HG03469 (cell line): Measurements from ENCODE around the gene C1QTNF8.

Source experiments
- ATAC-seq: cut with Tn5 transposase; IDR thresholded peaks from one replicate; pipeline ENCODE4 v1.9.1; 2021; ENCODE audit warnings: mild to moderate bottlenecking, moderate library complexity, moderate number of reproducible peaks; ENCODE audit not compliant: unreplicated experiment

Gene C1QTNF8

GRCh38 chr16:1079786-1080525, 16.1 kb downstream of the C1QTNF8 start:
- ATAC-seq = no peak

DNA sequence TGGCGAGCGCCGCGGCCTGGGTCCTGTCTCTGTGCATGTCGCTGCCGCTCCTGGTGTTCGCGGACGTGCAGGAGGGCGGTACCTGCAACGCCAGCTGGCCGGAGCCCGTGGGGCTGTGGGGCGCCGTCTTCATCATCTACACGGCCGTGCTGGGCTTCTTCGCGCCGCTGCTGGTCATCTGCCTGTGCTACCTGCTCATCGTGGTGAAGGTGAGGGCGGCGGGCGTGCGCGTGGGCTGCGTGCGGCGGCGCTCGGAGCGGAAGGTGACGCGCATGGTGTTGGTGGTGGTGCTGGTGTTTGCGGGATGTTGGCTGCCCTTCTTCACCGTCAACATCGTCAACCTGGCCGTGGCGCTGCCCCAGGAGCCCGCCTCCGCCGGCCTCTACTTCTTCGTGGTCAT, 16.7 kb downstream of the C1QTNF8 start:
- no peak for ATAC-seq

DNA sequence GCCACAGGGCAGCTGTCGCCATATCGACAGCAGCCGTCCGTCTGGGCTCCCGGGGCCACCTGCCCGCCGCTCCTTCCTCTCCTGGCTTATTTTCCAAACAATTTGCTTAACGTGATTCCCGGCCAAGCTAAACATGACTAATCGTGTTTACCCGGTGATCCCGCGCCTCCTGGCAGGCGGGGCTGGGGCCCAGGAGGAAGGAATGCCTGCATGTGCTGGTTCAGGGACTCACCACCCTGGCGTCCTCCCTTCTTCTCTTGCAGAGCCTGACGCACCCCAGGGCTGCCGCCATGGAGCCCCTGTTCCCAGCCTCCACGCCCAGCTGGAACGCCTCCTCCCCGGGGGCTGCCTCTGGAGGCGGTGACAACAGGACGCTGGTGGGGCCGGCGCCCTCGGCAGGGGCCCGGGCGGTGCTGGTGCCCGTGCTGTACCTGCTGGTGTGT, 17.4 kb downstream of the C1QTNF8 start:
- ATAC-seq = no peak

DNA sequence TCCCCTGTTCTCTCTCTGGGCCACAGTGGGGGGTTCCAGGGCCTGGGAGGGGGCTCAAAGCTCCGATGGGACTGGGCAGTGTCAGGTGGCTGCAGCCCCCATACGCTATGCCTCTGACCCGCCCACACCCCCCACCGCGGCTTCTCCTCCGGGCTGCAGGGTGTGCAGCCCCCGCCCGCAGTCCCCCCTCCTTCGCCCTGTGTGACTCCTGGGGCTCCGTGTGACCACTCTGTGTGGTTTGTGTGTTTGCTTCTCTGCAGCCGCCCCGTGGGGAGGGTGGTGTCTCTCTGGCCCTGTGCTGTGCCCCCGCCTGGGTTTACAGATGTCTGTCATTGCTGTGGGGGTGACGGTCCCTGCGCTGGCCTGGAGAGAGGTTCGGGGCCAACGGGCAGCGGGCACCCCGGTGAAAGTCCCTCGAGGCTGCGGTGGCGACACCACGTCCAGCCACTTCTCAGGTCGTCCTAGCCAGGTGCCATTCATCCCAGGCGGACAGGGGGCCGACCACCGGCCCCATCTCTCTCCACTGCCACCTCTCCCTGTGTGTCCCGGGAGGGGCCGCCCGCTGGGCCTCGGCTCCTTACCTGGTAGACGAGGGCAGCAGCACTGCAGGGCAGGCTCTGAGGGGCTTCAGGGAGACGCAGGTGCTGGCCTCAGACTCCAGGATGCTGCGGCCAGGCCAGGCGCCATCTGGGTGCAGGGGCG, 18.0 kb downstream of the C1QTNF8 start:
- no peak for ATAC-seq

GRCh38 chr16:1076801-1077576, 19.1 kb downstream of the C1QTNF8 start:
- ATAC-seq = no peak

- ATAC-seq = no peak
Measured at GRCh38 chr16:1075546-1075945, 20.5 kb downstream of the C1QTNF8 start.

- no peak for ATAC-seq
Measured at GRCh38 chr16:1074379-1074649, 21.7 kb downstream of the C1QTNF8 start.

DNA sequence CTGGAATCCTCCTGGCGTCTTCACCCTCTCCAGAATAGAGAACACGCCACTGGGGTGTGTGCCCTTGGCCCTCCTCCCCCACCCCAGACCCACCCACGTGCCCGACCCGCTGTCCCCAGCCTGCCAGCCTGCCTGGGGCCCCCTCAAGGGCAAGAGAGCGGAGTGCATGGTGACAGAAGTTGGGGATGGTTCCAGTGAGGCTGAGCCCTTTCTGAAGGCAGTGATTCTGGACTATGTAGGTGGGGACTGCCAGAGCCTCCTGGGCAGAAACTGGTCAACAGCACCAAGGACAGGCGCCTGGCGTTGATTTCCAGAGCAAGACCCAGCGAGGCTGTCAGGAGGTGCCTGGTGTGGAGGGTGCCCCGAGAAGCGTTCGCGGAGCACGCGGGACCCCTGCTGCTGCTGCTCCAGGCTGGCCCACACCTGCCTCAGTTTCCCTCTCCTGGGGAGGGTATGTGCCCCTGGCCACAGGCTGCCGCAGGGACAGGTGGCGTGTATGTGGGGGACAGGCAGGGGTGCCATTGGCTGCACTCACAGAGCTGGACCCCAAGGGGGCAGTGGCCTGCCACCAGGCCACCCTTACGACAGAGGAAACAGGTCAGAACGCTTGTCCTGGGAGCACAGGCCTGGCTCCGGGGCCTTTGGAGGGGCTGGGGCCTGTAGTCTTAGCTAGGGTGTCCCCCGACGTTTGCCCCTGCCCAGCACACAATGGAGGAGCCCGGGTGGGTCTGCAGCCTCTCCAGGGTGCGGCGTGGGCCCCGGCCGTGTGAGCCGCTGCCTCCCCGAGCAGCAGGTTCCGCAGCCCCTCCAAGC, 22.3 kb downstream of the C1QTNF8 start:
- no peak for ATAC-seq

DNA sequence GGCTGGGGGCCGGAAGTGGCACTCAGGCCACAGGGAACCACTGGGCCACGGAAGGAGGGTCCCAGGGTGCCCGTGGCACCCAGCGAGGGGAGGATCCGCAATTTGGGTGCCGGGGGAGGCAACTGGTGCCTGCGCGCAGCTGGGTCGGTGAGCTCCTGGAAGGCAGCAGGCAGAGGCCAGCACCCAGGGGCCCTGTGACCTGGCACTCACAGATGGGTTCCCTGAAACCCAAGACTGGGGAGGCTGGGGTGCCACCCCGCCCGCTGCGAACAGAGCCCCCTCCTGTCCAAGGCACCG, 22.8 kb downstream of the C1QTNF8 start:
- no peak for ATAC-seq

DNA sequence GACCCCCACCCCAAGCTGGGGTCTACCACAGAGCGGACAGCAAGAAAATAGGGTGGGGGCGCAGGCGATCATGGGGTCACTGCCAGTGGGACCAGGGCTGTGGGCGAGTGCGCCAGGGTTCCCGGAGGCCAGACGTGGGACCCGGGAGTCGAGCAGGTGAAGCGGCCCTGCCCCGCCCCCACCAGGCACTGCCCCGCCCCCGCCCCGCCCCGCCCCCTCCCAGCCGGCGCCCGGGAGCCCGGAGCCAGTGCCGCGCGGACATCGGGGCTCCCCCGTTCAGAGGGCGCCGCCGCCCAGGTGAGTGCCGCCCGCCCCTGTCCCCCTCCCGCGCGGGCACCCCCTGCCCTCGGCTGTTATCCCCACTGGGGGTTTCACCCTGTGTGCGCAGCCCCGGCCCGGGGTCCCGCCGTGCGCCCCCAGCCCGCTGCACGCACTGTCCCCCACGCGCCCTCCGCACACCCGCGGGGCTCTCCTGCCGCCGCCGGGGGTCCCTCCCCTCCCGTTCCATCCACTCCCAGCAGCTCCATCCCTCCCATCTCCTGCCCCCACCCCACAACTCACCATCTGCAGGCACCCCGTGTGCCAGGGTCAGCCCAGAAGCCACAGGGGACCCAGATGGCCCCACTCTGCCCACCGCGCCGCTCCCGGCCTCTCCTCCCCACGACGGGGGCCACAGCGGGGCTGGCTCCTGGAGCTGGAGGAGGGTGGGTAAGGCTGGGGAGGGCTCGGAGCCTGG, 23.4 kb downstream of the C1QTNF8 start, which contains the start of gene SSTR5:
SSTR5 (plus strand) TSS at position 222 of the 736 bp plus-strand sequence. CDS start 6,122 bp downstream, outside the sequence.
- no peak for ATAC-seq

GRCh38 chr16:1071561-1072225, 24.4 kb downstream of the C1QTNF8 start:
- ATAC-seq = no peak

DNA sequence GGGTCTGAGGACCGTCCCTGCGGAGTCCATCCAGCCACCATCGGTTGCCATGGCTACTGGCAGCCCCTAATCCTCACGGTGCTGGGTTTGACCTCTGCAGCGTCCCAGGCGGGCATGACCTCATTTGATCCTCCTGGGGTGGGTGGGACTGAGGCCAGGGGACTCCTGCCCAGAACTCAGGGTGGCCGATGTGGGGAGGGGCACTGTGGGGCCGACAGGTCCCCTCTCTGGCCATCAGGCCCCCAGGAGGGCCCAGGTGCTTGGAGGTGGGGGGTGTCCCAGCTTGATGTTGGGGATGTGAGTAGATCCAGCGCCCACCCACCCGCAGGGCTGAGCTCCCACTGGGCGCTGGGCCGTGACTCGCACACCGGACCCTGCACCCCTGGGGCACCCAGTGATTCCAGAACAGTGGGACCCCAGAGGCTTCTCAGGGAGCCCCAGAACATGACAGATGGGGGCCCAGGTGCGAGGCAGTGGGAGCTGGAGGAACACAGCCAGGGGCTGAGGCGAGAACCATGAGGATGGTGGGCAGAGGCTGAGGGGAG, 25.1 kb downstream of the C1QTNF8 start:
- ATAC-seq = no peak

- ATAC-seq = no peak
Measured at GRCh38 chr16:1070084-1070863, 25.8 kb downstream of the C1QTNF8 start.

- ATAC-seq = no peak
Measured at GRCh38 chr16:1069154-1069553, 26.9 kb downstream of the C1QTNF8 start.

DNA sequence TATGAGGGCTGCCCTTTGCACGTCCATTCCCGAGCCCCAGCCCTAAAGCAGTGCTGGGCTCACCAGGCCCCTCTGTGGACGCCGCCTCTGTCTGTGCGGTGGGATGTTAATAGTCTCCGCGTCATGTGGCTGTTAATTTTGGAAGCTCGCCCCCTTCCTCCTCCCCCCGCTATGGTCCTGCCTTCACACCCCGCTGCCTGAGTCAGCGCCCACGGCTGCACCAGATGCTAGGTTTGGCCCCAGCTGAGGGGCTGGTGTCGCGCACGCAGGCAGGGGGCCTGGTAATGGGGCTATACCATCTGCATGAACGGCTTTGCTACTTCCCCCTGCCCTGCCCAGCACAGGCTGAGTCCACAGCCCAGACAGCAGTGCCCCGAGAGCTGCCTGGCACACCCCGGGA, 27.6 kb downstream of the C1QTNF8 start:
- no peak for ATAC-seq

DNA sequence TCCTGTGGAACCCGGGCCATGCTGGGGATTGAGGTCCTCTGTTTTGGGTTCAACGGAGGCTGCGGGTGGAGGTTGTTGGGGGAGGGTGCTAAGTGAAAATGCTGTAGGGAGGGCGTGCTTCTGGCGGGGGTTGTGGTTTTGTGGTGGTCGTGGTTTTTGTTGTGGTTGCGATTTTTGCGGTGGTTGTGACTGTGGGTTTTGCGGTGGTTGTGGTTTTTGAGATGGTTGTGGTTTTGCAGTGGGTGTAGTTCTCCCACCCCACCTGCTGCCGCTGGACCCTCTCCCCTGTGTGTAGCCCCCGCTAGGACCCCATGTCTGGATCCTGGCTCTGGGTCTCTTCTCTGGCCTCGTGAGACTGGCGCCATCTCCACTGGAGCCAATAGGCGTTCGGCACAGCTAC, 28.4 kb downstream of the C1QTNF8 start:
- no peak for ATAC-seq

GRCh38 chr16:1066584-1067172, 29.4 kb downstream of the C1QTNF8 start:
- no peak for ATAC-seq

DNA sequence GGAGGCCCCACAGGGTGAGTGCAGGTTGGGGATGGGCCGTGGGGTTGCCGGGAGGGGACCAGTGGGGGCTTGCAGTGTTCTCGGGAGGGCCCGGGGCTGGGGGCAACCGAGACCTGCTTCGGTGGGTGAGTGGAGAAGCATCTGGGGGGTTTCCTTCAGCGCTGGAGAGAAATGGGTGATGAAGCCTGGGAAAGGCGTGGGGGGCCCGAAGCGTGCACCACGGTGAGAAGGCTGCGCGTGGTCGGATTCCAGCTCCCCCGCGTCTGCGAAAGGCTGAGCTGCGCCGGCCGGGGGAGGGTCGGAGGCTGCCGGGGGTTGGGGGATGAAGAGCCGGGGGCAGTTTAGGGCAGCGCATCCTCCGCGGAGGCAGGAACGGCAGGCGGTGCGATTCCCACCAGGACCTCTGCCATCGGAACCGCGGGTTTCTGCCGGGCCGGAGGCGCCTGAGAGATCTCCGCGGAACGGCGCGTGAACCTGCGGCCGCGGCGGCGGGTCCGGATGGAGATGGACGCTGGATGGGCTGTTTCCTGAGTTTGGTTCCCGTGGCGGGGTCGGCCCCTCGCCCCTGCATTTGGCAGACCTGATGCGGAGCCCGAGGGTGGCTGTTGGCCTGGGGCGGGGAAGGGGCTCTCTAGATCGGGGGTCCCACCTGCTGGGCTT, 30.4 kb downstream of the C1QTNF8 start:
- ATAC-seq = no peak
